ENCODE measurements around the gene PLEKHG4. TPM values are rescaled to one million over a fixed set of nuclear protein-coding genes. Genes with fewer than 3 reads are reported as not detected.

The PLEKHG4 gene, protein sequence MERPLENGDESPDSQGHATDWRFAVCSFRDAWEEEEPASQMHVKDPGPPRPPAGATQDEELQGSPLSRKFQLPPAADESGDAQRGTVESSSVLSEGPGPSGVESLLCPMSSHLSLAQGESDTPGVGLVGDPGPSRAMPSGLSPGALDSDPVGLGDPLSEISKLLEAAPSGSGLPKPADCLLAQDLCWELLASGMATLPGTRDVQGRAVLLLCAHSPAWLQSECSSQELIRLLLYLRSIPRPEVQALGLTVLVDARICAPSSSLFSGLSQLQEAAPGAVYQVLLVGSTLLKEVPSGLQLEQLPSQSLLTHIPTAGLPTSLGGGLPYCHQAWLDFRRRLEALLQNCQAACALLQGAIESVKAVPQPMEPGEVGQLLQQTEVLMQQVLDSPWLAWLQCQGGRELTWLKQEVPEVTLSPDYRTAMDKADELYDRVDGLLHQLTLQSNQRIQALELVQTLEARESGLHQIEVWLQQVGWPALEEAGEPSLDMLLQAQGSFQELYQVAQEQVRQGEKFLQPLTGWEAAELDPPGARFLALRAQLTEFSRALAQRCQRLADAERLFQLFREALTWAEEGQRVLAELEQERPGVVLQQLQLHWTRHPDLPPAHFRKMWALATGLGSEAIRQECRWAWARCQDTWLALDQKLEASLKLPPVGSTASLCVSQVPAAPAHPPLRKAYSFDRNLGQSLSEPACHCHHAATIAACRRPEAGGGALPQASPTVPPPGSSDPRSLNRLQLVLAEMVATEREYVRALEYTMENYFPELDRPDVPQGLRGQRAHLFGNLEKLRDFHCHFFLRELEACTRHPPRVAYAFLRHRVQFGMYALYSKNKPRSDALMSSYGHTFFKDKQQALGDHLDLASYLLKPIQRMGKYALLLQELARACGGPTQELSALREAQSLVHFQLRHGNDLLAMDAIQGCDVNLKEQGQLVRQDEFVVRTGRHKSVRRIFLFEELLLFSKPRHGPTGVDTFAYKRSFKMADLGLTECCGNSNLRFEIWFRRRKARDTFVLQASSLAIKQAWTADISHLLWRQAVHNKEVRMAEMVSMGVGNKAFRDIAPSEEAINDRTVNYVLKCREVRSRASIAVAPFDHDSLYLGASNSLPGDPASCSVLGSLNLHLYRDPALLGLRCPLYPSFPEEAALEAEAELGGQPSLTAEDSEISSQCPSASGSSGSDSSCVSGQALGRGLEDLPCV
- total RNA-seq (ENCODE audit: low replicate concordance), result 2.0 and 11.7 TPM in 2 replicates

DNA sequence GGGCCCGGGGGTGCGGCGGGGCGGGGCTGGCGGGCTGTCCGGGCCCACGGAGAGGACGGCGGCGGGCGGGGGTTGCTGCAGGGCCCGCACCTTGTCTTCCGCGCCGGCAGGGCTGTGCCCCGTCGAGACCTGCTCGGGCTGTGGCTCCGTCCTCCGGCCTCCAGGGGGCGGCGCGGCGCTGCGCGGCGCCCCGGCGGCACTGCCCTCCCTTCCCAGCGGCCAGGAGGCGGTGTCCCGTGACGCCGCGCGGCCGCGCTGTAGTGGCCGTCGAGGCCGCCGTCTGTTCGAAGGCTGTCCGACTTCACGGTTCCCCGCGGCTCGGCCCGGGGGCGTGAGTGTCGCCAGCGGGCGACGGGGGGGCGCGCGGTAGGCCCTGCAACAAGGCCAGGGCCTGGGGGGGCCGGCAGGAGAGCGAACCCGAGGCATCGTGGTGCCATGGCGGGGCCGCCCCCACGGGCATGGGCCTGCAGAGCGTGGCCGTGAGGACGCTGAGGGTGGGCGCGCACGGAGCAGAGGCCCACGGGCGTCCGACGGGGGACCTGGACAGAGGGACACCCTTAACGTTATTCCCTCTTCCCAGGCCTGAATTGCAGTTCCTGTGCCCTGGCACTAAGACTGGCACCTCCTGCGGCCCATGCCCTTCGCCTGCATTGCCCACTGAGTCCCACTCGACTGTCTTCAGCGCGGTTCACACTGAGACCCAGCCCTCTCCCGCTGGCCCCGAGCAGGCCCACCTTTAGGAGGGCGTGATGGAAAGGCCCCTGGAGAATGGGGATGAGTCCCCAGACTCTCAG is at the start of gene PLEKHG4:
Gene PLEKHG4 (plus strand): TSS at position 237 of the 794 bp plus-strand sequence. CDS start 513 bp downstream, at position 750.

DNA sequence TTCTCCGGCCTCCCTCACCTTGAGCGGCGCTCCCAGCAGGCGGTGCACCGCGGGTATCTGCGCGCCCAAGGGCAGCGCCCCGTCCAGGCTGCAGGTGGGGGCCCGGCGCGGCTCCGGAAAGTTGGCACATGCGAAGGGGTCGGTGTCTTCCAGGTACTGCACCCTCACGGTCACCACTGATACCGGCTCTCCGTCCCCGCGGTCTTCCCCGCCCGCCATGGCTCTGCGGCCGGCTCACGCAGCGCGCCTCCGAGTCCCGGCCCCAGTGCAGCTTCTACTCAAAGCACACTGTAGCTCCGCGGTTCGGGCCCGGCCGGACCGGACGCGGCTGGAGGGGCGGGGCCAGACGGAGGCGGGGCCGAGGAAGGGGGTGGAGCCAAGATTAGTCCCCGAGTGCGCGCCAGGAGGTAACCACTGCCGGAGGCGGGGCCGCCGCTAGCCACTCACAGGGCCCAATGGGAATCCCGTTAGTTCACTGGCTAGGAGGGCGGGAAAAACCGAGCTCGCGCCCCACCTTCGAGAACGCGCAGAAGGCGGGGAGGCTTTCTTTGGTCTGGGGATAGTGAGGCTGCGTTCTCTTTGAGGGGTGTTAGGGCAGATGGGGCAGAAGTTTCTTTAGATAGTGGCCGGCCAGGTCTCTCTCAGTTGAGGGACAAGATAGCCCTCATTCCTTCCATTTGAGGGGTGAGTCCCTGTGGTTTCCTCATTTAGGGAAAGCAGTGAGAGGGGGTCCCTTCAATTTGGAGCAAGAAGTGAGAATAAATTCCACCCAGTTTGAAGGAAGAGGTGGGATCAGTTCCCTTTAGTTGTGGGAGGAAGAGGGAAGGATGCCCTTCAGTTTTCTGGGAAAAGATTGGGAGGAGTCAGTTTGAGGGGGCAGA is 31.9 kb upstream of the PLEKHG4 start, which contains the start of gene FHOD1:
Gene FHOD1 (minus strand): TSS at position 290 of the 881 bp plus-strand sequence. CDS start 71 bp downstream, at position 219.

DNA sequence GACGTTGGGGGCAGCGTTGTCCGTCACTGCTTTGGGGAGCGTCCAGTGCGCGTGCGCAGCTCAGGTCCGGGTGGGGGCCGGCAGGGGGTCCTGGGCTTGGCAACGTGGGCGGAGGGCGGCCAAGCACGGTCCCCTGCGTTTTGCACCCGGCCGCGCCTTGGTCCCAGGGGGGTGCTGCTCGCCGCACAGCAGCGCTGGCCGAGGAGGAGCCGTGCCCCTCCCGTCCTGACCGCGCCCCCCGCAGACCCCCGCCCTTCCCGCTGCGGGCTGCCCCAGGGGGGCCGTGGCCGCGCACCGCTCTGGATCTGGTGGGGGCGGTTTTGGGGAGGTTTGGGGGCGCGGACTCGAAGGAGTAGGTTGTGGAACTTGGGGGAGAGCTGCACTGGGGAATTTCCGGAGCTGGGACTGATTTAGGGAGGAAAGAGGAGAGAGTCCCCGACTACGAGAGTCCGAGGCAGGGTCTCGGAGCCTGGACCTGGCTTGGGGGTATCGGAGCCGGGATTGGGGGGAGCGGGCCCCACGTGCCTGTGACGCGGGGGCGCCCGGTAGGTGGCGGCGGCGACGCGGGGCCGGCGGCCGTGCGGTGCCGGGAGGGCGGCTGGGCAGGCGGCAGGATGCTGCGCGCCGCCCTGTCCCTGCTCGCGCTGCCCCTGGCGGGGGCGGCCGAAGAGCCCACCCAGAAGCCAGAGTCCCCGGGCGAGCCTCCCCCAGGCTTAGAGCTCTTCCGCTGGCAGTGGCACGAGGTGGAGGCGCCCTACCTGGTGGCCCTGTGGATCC is 30.7 kb upstream of the PLEKHG4 start, which contains the start of gene SLC9A5:
Gene SLC9A5 (plus strand): TSS at position 579 of the 777 bp plus-strand sequence. CDS start 36 bp downstream, at position 615.

DNA sequence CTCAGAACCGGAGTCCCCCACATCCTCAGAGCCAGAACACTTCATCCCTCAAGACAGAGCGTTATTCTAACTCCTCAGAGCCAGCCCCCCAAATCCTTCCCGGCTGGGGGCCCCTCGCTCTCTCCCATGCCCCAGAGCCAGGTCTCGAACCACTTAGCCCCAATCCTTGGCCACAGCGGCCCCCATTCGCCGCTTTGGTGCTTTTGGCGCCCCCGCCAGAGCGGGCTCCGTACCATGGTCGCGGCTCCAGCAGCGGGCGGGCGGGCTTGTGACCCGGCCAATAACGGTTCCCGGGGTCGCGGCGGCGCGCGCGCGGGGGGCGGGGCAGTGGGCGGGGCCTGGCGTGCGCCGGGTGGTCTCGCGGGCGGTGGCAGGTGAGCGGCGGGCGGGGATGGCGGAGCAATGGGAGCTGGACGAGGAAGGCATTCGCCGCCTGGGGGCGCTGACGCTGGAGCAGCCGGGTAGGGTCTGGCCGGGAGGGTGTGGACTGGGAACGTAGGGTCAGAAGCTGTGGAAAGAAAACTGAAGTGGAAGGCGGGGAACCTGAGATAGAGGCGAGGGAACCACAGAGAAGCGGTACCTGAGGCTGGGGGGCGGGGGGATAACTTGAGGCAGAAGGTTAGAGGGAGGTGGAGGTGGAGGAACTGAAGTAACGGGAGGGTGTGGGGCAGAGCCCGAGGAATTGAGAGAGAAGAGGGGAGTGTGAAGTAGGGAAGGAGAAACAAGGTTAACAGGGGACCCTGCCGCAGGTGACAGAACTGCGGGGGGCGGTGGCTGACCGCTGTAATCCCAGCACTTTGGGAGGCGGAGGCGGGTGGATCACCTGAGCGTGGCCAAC is 47.4 kb downstream of the PLEKHG4 start, which contains the start of the genes KCTD19 and LRRC36:
Gene KCTD19 (minus strand): TSS at position 270 of the 838 bp plus-strand sequence. CDS start 34 bp downstream, at position 236.
Gene LRRC36 (plus strand): TSS at position 344 of the 838 bp plus-strand sequence. CDS start 48 bp downstream, at position 392.

Other genes with a start within 250 kb of the PLEKHG4 start
- 9.6 and 12.0 TPM in 2 replicates for gene PHAF1, start 169.6 kb upstream of the PLEKHG4 start, total RNA-seq (ENCODE audit: low replicate concordance)
- 26.5 and 26.8 TPM in 2 replicates for gene B3GNT9, start 128.5 kb upstream of the PLEKHG4 start, total RNA-seq (ENCODE audit: low replicate concordance)
- 19.4 TPM in 2 replicates for gene TRADD, start 119.6 kb upstream of the PLEKHG4 start, total RNA-seq (ENCODE audit: low replicate concordance)
- 7.2 and 8.4 TPM in 2 replicates for gene FBXL8, start 119.6 kb upstream of the PLEKHG4 start, total RNA-seq (ENCODE audit: low replicate concordance)
- 2.9 and 31.7 TPM in 2 replicates for gene HSF4, start 114.8 kb upstream of the PLEKHG4 start, total RNA-seq (ENCODE audit: low replicate concordance)
- gene NOL3, start 109.0 kb upstream of the PLEKHG4 start, total RNA-seq (ENCODE audit: low replicate concordance), result 18.0 and 38.0 TPM in 2 replicates
- 12.7 and 20.0 TPM in 2 replicates for gene MATCAP1, start 95.6 kb upstream of the PLEKHG4 start, total RNA-seq (ENCODE audit: low replicate concordance)
- 0.47 TPM in 1 of 2 replicates, not detected in the other for gene EXOC3L1, start 89.4 kb upstream of the PLEKHG4 start, total RNA-seq (ENCODE audit: low replicate concordance)
- gene E2F4, start 87.4 kb upstream of the PLEKHG4 start, total RNA-seq (ENCODE audit: low replicate concordance), result 27.5 and 31.9 TPM in 2 replicates
- 0.12 and 0.45 TPM in 2 replicates for gene ELMO3, start 80.4 kb upstream of the PLEKHG4 start, total RNA-seq (ENCODE audit: low replicate concordance)
- gene TMEM208, start 52.4 kb upstream of the PLEKHG4 start, total RNA-seq (ENCODE audit: low replicate concordance), result 34.5 and 36.6 TPM in 2 replicates
- 7.4 and 11.6 TPM in 2 replicates for gene FHOD1, start 32.1 kb upstream of the PLEKHG4 start, total RNA-seq (ENCODE audit: low replicate concordance)
- gene SLC9A5, start 30.6 kb upstream of the PLEKHG4 start, total RNA-seq (ENCODE audit: low replicate concordance), result 0.23 and 1.5 TPM in 2 replicates
- gene KCTD19, start 47.2 kb downstream of the PLEKHG4 start, total RNA-seq (ENCODE audit: low replicate concordance), result not detected in 2 replicates
- not detected in 2 replicates for gene LRRC36, start 47.3 kb downstream of the PLEKHG4 start, total RNA-seq (ENCODE audit: low replicate concordance)
- 1.5 and 2.3 TPM in 2 replicates for gene TPPP3, start 114.0 kb downstream of the PLEKHG4 start, total RNA-seq (ENCODE audit: low replicate concordance)
- gene ZDHHC1, start 136.9 kb downstream of the PLEKHG4 start, total RNA-seq (ENCODE audit: low replicate concordance), result 2.8 and 4.3 TPM in 2 replicates
- not detected in 2 replicates for gene HSD11B2, start 151.6 kb downstream of the PLEKHG4 start, total RNA-seq (ENCODE audit: low replicate concordance)
- 108 and 157 TPM in 2 replicates for gene ATP6V0D1, start 201.6 kb downstream of the PLEKHG4 start, total RNA-seq (ENCODE audit: low replicate concordance)
- 0.08 TPM in 1 of 2 replicates, not detected in the other for gene AGRP, start 204.0 kb downstream of the PLEKHG4 start, total RNA-seq (ENCODE audit: low replicate concordance)
- 23.1 and 23.3 TPM in 2 replicates for gene RIPOR1, start 249.3 kb downstream of the PLEKHG4 start, total RNA-seq (ENCODE audit: low replicate concordance)